ENCODE results near the gene AGAP5.
"Not testable (repeated sequence)": the region's sequence is repeated elsewhere in the genome, so short reads cannot be mapped to it uniquely, and the experiment has no call there.

DNA sequence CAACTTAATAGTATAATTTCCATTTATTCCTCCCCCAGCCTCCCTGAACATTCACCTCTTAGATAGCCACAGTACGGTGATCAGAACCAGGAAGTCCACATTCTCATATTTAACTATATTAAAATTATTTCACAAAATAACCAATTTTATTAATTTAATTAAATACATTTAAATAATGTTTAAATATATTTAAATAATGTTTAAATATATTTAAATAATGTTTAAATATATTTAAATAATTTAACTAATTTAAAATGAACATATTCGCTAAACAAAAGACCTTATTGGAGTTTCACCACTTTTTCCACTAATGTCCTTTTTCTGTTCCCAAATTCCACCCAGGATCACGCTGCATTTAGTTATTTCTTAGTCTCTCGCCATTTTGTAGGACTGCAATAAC lies 29.5 kb downstream of the AGAP5 start:
- TF ChIP-seq, protein P1, sequence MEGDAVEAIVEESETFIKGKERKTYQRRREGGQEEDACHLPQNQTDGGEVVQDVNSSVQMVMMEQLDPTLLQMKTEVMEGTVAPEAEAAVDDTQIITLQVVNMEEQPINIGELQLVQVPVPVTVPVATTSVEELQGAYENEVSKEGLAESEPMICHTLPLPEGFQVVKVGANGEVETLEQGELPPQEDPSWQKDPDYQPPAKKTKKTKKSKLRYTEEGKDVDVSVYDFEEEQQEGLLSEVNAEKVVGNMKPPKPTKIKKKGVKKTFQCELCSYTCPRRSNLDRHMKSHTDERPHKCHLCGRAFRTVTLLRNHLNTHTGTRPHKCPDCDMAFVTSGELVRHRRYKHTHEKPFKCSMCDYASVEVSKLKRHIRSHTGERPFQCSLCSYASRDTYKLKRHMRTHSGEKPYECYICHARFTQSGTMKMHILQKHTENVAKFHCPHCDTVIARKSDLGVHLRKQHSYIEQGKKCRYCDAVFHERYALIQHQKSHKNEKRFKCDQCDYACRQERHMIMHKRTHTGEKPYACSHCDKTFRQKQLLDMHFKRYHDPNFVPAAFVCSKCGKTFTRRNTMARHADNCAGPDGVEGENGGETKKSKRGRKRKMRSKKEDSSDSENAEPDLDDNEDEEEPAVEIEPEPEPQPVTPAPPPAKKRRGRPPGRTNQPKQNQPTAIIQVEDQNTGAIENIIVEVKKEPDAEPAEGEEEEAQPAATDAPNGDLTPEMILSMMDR (IDR thresholded peaks at IDR 0.05), result not testable (repeated sequence)
- not testable (repeated sequence) for TF ChIP-seq POLR2A (IDR thresholded peaks at IDR 0.05)

Measured in testis (tissue), 2 donors.